Colonic mucosa (tissue), 4 donors: ENCODE data around the gene PLXNB2. TPM values are rescaled to one million over a fixed set of nuclear protein-coding genes. Genes with fewer than 3 reads are reported as not detected.

Experiments
- DNase-seq: peaks from one replicate; pipeline ENCODE4 v3.0.0-alpha.2; 2020
- H3K27ac ChIP-seq: fragments of 200-600 bp; one replicate; pipeline ENCODE4 v1.8.0; 2021
- H3K27me3 ChIP-seq: fragments of 200-600 bp; one replicate; pipeline ENCODE4 v1.8.0; 2021
- H3K36me3 ChIP-seq: fragments of 200-600 bp; one replicate; pipeline ENCODE4 v1.8.0; 2021
- H3K4me1 ChIP-seq: fragments of 200-600 bp; one replicate; pipeline ENCODE4 v1.8.0; 2021; ENCODE audit warnings: mild to moderate bottlenecking
- H3K4me3 ChIP-seq: fragments of 200-600 bp; one replicate; pipeline ENCODE4 v1.8.0; 2021
- H3K9ac ChIP-seq, 2 donors: one replicate each; pipeline ENCODE4 v1.7.0; 2013; ENCODE audit warnings: control low read depth in 2 of 2, low read depth in 2 of 2, low read length in 2 of 2
- H3K9me3 ChIP-seq: fragments of 200-600 bp; one replicate; pipeline ENCODE4 v1.8.0; 2021
- intact Hi-C: fragments of 100-400 bp; cut with DNase I; formaldehyde crosslinking; loops from one replicate; pipeline ENCODE4 v1.14.1; 2022
- total RNA-seq, 2 donors: library from RNA; stranded (reverse); fragmentation: NEBNext Ultra II Directional in 1 of 2; extraction: Animal tissue kit (Norgen Biotek cat#: 25700) in 1 of 2; gene quantifications; one replicate each; pipeline ENCODE4 v1.2.1, GENCODE V29; 2021
- TF ChIP-seq, protein P1 (sequence below): fragments of 200-600 bp; IDR thresholded peaks from one replicate; pipeline ENCODE4 v1.8.0; 2022; ENCODE audit warnings: antibody characterized with exemption, mild to moderate bottlenecking
- donor health status: healthy.
- donor health status: DM: no; HTN: no; CAD: no.
- donor health status: DM: no; HTN: no; CAD: no.

PLXNB2 gene
- total RNA-seq, 2 donors from 2014 or later = 270 to 339 TPM

DNA sequence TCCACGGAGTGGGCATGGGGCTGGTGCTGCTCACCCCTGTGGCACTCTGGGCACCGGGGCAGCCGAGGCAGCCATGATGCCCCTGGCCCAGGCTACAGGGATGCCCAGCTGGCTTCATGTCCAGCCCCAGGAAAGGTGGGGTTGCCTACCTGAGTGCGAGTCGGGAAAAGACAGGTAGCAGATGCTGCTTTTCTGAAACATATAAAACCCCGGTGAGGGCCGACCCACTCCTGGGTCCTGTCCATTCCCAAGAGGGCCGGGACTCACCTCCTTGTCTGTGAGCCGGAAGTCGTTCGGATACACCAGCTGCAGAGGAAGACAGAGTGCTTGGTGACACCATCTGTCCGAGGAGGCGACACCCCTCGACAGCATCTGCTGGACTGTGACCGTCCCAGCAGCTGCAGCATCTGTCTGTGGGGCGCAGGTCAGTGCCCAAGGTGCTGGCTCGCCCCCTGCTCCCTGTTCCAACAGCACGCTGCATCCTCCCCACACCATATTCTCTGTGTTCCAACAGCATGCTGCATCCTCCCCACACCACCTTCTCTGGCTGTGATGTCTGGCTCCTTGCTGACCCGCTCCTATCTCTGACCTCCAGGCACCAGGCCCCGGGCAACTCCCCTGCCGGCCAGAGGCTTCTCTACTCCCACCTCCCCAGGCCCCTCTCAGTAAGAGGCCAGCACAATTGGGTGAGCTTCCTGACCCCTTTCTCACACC, 11.4 kb upstream of the PLXNB2 start:
- H3K36me3 ChIP-seq = no peaks in the 10 kb centered on the region
- H3K27ac ChIP-seq = no peak overlapping the region
- intact Hi-C loops = no loop called here
- H3K9me3 ChIP-seq = no peaks in the 10 kb centered on the region
- DNase-seq = no peak
- no peaks in the 10 kb centered on the region for H3K27me3 ChIP-seq
- peaks cover 7% of the 10 kb centered on the region for H3K4me1 ChIP-seq
- TF ChIP-seq, protein P1, sequence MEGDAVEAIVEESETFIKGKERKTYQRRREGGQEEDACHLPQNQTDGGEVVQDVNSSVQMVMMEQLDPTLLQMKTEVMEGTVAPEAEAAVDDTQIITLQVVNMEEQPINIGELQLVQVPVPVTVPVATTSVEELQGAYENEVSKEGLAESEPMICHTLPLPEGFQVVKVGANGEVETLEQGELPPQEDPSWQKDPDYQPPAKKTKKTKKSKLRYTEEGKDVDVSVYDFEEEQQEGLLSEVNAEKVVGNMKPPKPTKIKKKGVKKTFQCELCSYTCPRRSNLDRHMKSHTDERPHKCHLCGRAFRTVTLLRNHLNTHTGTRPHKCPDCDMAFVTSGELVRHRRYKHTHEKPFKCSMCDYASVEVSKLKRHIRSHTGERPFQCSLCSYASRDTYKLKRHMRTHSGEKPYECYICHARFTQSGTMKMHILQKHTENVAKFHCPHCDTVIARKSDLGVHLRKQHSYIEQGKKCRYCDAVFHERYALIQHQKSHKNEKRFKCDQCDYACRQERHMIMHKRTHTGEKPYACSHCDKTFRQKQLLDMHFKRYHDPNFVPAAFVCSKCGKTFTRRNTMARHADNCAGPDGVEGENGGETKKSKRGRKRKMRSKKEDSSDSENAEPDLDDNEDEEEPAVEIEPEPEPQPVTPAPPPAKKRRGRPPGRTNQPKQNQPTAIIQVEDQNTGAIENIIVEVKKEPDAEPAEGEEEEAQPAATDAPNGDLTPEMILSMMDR = no peak
- H3K4me3 ChIP-seq = no peak overlapping the region
- H3K9ac ChIP-seq = no peak overlapping the region

GRCh38 chr22:50318356-50318697, 10.9 kb upstream of the PLXNB2 start:
- no peak for DNase-seq
- intact Hi-C loops = no loop called here
- no peaks in the 10 kb centered on the region for H3K36me3 ChIP-seq
- no peaks in the 10 kb centered on the region for H3K27me3 ChIP-seq
- H3K27ac ChIP-seq = no peak overlapping the region
- TF ChIP-seq, protein P1 = no peak
- H3K4me1 ChIP-seq = peaks cover 7% of the 10 kb centered on the region
- no peak overlapping the region for H3K9ac ChIP-seq
- no peaks in the 10 kb centered on the region for H3K9me3 ChIP-seq
- H3K4me3 ChIP-seq = no peak overlapping the region

- Histone ChIP-seq H3K4me3 (no peak overlapping the region), H3K4me1 (peaks cover 7% of the 10 kb centered on the region), H3K9me3 (no peaks in the 10 kb centered on the region), H3K36me3 (no peaks in the 10 kb centered on the region), H3K9ac (no peak overlapping the region), H3K27me3 (no peaks in the 10 kb centered on the region), H3K27ac (no peak overlapping the region)
- intact Hi-C loops = no loop called here
- TF ChIP-seq, protein P1 = no peak
- DNase-seq = no peak
Measured at GRCh38 chr22:50317674-50318073, 10.2 kb upstream of the PLXNB2 start.

- no peak overlapping the region for H3K27ac ChIP-seq
- H3K9ac ChIP-seq = no peak overlapping the region
- H3K4me3 ChIP-seq = no peak overlapping the region
- DNase-seq = no peak
- H3K27me3 ChIP-seq = no peaks in the 10 kb centered on the region
- peaks cover 7% of the 10 kb centered on the region for H3K4me1 ChIP-seq
- no peaks in the 10 kb centered on the region for H3K9me3 ChIP-seq
- TF ChIP-seq, protein P1 = no peak
- intact Hi-C loops = no loop called here
- H3K36me3 ChIP-seq = no peaks in the 10 kb centered on the region
Measured at GRCh38 chr22:50317178-50317577, 9.7 kb upstream of the PLXNB2 start.

DNA sequence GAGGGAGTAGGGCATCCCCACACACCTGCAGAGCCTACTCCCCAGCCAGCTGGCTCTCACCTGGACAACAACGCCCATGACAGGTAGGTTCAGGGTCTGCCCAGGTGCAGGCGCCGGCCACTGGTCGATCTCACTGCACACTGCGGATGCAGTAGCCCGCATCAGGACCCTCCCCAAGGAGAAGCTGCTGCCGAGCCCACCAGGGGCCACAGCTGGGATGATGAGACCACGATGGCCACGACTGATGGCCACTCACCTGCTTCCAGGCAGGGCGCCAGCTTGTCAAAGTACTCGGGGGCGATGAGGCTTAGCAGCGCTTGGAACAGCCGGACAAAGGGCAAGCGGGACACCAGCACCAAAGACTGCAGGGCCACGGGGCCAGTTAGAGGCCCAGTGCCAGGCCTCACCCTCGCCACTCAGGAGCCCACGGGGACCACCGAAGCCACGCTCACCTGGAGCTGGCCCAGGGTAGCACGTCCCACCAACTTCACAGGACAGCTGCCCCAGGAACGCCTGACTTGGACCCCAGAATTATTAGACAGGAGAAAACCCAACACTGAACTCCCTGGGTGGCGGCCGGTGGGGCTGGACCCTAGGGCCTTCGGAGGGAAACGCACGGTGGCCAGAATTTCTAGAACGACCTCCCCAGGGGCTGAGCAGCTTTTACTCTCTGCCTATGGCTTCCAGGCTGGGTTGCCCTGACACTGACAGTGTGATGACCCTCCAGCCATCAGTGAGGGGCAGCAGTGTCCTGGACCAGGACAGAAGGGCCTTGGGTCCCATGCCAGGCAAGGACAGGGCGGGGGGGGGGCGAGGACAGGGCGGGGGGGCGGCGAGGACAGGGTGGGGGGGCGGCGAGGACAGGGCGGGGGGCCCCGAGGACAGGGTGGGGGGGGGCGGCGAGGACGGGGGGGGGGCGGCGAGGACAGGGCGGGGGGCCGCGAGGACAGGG, 8.9 kb upstream of the PLXNB2 start:
- TF ChIP-seq, protein P1 = no peak
- no peaks in the 10 kb centered on the region for H3K27me3 ChIP-seq
- H3K4me1 ChIP-seq = peaks cover 7% of the 10 kb centered on the region
- H3K36me3 ChIP-seq = no peaks in the 10 kb centered on the region
- no peak for DNase-seq
- no peak overlapping the region for H3K9ac ChIP-seq
- H3K9me3 ChIP-seq = no peaks in the 10 kb centered on the region
- intact Hi-C loops = no loop called here
- H3K27ac ChIP-seq = no peak overlapping the region
- H3K4me3 ChIP-seq = no peak overlapping the region
